Measurements from ENCODE around the gene RYR1.

The RYR1 gene

DNA sequence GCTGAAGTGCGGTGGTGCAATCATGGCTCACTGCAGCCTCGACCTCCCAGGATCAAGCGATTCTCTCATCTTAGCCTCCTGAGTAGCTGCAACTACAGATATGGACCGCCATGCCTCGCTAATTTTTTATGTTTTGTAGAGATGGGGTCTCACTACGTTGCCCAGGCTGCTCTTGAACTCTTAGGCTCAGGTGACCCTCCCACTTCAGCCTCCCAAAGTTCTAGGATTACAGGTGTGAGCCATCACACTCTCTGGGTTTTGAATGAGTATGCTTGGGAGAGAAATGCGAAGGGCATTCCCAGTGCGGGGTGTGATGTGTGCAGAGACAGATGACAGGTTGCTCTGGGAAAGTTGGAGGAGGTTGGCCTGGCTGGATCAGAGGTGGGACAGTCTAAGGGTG is 49.0 kb downstream of the RYR1 start:
- Histone ChIP-seq H3K27ac (no peak overlapping the region), H3K9me3 (ENCODE audit: severe bottlenecking) (no peaks in the 10 kb centered on the region), H3K36me3 (no peaks in the 10 kb centered on the region), H3K27me3 (ENCODE audit: insufficient read depth, low read depth, severe bottlenecking) (no peaks in the 10 kb centered on the region), H3K4me3 (ENCODE audit: low read depth, low read length) (no peak overlapping the region)
- no peak for DNase-seq
- TF ChIP-seq, protein P1, sequence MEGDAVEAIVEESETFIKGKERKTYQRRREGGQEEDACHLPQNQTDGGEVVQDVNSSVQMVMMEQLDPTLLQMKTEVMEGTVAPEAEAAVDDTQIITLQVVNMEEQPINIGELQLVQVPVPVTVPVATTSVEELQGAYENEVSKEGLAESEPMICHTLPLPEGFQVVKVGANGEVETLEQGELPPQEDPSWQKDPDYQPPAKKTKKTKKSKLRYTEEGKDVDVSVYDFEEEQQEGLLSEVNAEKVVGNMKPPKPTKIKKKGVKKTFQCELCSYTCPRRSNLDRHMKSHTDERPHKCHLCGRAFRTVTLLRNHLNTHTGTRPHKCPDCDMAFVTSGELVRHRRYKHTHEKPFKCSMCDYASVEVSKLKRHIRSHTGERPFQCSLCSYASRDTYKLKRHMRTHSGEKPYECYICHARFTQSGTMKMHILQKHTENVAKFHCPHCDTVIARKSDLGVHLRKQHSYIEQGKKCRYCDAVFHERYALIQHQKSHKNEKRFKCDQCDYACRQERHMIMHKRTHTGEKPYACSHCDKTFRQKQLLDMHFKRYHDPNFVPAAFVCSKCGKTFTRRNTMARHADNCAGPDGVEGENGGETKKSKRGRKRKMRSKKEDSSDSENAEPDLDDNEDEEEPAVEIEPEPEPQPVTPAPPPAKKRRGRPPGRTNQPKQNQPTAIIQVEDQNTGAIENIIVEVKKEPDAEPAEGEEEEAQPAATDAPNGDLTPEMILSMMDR (IDR thresholded peaks at IDR 0.05; ENCODE audit: low read depth, low read length): no peak

DNA sequence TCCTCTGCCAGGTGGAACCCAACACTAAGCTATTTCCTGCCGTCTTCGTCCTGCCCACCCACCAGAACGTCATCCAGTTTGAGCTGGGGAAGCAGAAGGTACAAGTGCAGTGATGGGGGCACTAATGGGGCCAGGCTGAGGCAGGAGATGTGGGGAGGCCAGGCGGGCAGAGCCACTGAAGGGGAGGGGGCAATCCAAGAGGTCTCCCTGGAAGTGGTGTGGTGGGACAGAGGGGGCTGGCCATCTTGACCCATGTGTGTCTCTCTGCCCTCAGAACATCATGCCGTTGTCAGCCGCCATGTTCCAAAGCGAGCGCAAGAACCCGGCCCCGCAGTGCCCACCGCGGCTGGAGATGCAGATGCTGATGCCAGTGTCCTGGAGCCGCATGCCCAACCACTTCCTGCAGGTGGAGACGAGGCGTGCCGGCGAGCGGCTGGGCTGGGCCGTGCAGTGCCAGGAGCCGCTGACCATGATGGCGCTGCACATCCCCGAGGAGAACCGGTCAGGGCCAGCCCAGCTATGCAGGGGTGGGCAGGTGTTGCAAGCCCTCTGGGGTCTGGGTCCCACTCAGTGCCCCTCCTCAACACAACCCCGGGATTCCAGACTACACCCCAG is 49.6 kb downstream of the RYR1 start:
- Histone ChIP-seq H3K36me3 (no peaks in the 10 kb centered on the region), H3K27ac (no peak overlapping the region), H3K9me3 (ENCODE audit: severe bottlenecking) (no peaks in the 10 kb centered on the region), H3K27me3 (ENCODE audit: insufficient read depth, low read depth, severe bottlenecking) (no peaks in the 10 kb centered on the region), H3K4me3 (ENCODE audit: low read depth, low read length) (no peak overlapping the region)
- TF ChIP-seq, protein P1 (IDR thresholded peaks at IDR 0.05; ENCODE audit: low read depth, low read length): no peak
- no peak for DNase-seq

DNA sequence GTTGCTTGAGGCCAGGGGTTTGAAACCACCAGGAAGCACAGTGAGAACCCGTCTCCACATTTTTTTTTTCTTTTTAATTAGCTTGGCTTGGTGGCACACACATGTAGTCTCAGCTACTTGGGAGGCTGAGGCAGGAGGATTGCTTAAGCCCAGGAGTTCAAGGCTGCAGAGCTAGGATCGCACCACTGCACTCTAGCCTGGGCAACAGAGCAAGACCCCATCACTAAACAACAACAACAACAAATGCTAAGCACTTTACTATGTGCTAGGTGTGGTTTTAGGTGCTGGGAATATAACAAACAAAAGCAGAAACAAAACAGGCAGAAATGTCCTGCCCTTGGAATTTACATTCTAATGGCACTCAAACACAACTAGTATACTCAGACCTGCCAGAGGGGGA is 51.3 kb downstream of the RYR1 start:
- Histone ChIP-seq H3K36me3 (no peaks in the 10 kb centered on the region), H3K9me3 (ENCODE audit: severe bottlenecking) (no peaks in the 10 kb centered on the region), H3K4me3 (ENCODE audit: low read depth, low read length) (no peak overlapping the region), H3K27me3 (ENCODE audit: insufficient read depth, low read depth, severe bottlenecking) (no peaks in the 10 kb centered on the region), H3K27ac (no peak overlapping the region)
- TF ChIP-seq, protein P1 (IDR thresholded peaks at IDR 0.05; ENCODE audit: low read depth, low read length): no peak
- no peak for DNase-seq

DNA sequence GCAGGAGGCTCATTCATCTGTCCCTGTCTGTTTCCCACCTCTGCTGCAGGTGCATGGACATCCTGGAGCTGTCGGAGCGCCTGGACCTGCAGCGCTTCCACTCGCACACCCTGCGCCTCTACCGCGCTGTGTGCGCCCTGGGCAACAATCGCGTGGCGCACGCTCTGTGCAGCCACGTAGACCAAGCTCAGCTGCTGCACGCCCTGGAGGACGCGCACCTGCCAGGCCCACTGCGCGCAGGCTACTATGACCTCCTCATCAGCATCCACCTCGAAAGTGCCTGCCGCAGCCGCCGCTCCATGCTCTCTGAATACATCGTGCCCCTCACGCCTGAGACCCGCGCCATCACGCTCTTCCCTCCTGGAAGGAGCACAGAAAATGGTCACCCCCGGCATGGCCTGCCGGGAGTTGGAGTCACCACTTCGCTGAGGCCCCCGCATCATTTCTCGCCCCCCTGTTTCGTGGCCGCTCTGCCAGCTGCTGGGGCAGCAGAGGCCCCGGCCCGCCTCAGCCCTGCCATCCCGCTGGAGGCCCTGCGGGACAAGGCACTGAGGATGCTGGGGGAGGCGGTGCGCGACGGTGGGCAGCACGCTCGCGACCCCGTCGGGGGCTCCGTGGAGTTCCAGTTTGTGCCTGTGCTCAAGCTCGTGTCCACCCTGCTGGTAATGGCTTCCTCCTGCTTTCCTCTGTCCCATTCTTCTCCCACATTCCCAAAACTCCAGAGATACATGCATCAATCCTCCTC is 52.2 kb downstream of the RYR1 start:
- no peaks in the 10 kb centered on the region for H3K36me3 ChIP-seq
- H3K9me3 ChIP-seq (ENCODE audit: severe bottlenecking): no peaks in the 10 kb centered on the region
- TF ChIP-seq, protein P1 (IDR thresholded peaks at IDR 0.05; ENCODE audit: low read depth, low read length): no peak
- H3K4me3 ChIP-seq (ENCODE audit: low read depth, low read length): no peak overlapping the region
- H3K27me3 ChIP-seq (ENCODE audit: insufficient read depth, low read depth, severe bottlenecking): no peaks in the 10 kb centered on the region
- no peak overlapping the region for H3K27ac ChIP-seq
- DNase-seq: no peak

DNA sequence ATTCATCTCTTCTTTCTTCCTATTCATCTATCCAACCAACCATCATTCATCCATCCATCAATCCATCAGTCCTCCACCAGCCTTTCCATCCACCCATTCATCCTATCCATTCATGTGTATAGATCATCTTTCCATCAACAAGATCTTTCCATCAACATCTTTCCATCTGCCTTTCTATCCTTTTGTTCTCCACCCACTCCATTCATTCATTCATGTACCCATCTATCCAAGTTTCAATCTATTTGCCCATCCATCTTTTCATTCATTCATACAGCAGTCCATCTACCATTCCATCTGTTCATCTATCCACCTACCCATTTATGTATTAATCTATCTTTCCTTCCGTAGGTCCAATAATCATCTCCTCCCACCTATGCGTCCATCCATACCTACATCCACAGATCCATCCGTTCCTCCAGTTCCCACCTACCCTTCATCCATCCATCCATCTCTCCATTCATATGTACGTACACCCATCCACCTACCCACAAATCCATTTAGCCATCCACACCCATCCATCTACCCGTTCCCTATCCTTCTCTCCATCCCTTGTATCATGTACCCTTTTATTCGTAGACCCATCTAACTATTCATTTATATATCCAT is 53.3 kb downstream of the RYR1 start:
- no peaks in the 10 kb centered on the region for H3K36me3 ChIP-seq
- no peak for DNase-seq
- no peaks in the 10 kb centered on the region for H3K27me3 ChIP-seq (ENCODE audit: insufficient read depth, low read depth, severe bottlenecking)
- no peak overlapping the region for H3K4me3 ChIP-seq (ENCODE audit: low read depth, low read length)
- TF ChIP-seq, protein P1 (IDR thresholded peaks at IDR 0.05; ENCODE audit: low read depth, low read length): no peak
- H3K9me3 ChIP-seq (ENCODE audit: severe bottlenecking): no peaks in the 10 kb centered on the region
- no peak overlapping the region for H3K27ac ChIP-seq
